Stimulated activated CD4-positive, alpha-beta T cell treated with anti-CD3 and anti-CD28 coated beads, Interleukin-15, amount 100 ng/mL, for 24 hours (primary cell): ENCODE data around the gene C16orf95.

Source experiments
- DNase-seq: peaks from one replicate; pipeline ENCODE4 v3.0.0-alpha.2; 2020

The C16orf95 gene

DNA sequence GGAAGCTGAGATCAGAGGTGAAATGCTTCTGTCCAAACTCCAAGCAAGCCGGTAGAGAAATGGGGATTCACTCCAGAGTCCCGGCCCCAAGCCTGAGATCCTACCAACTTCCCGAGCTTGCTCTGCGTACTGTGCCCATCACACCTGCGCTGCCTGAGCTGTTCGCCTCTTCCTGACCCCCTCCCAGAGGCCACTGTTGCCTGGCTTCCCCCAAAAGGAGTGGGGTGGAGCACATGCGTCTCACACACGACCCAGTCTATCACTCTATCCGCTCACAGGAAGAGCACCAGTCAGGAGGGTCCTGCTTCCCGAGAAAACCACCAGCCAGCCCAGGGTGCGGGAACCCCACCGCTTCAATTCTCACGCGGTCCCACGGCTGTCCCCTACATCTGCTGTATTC lies 13.5 kb upstream of the C16orf95 start:
- no peak for DNase-seq

DNA sequence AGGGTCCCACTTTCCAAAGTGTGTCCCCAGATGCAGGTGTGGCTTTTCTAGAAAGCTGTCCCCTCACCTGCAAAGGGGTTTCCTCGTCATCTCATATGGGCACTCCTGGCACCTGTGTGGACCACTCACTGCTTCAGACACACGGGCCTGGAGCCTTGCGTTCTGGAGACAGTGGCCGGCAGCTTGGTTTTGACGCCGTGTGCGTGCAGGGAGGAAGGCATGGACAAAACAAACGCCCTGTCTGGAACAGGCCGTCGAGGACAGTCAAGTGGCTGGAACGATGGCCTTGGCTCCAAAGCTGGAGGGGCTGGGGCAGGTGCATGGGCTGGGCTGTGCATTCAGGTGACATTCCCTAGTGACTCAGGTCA lies 13.0 kb upstream of the C16orf95 start:
- no peak for DNase-seq

DNA sequence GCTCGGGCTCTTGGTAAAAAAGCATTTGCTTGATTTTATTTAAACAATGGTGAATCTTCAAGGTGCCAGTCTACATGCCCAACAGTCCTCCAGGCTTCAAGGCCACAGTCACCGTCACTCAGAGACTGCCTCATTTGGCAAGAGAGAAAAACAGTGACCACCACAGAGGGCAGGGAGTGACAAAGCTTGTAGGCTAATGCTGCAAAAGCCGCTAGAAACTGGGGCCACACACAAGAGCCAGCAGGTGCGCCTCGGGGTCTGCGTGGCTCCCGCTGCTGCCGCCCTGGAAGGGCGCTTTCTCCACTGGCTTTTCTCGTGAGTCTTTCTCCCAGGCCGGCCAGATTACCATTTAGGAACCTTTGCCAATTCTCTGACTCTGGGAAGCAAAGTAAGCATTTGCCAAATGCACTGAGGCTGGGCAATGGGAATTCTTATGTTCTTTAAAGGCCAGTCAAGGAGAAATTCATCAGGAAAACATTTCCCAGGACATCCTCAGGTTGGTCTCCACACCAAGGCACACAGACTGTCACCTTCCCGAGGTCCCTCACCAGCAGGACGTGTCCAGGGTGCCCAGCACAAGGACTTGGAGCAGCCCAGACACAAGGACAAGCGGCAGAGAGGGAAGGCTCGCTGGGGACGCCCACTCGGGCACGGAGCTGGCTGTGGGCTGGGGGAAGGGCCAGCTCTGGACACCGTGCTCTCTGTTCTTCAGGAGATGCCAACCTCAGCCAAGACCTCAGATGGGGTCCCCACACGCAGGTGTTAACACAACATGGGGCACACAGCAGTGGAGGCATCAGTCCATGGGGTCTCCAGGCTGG lies 12.5 kb upstream of the C16orf95 start:
- DNase-seq, result no peak

DNA sequence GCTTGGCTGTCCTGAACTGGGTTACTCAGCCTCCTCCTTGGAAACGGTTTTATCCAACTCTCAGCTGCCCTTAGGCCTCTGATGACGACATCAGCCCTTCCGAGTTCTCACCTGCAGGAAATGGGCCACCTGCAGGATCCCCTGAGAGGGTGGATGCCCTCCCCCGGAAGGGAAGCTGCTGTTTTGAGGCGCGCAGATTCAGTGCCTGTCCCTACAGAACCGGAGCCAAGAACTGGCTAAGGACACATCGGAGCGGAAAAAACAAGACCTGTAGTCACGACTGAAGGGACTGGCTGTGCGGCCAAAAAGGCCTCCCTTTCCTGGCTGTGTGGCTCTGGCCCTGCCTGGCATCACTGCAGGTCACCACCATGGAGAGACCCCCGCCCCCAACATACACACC lies 11.7 kb upstream of the C16orf95 start:
- no peak for DNase-seq

DNA sequence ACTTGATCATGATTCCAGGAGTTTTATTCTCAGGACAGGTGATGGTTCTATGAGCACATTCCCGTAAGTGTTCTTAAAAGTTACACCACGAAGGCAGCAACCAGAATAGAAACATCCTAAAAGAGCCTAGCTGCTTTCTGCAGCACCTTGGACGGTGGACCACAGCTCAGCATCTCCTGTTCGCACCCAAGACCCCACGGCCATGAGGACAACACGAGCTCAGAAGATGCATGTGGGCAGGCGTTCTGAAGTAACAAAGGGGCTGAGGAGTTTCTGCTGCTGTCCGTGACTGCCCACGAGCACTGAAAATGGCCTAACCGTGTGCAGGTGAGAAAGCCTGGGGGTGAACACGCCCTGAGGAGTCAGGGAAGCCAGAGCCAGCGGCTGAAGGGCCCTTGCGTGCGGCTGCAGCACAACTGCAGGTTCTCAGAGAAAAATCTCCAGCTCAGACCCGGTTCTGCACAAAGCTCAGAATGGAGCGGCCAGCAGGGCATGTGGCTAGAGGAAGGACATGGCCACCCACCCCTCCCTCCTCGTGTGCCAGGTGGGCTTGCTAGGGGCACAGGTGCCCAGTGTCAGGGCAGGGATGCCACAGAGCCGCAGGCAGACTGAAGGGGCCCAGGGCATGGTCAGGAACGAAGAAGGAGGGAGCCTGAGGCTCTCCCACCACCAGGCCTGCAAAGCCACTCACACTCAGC lies 10.8 kb upstream of the C16orf95 start:
- no peak for DNase-seq

DNA sequence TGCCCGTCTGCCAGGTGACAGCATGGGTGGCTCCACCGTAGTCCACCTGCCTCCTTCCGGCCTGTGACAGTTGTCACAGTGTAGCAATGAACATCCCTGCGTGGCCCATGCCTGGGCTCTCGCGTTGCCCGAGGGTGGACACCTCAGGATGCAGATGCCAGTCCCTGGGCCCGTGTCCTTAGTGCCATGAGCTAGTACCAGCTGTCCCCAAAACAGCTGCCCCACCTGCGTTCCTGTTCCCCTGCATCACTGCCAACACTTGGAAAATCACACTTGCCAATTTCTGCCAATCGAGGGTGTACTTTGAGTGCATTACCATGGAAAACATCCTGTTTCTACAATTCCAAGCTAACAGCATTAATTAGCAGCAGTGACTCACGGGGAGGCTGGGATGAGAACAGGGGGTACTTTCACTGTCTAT lies 9.0 kb upstream of the C16orf95 start:
- DNase-seq, result no peak

DNA sequence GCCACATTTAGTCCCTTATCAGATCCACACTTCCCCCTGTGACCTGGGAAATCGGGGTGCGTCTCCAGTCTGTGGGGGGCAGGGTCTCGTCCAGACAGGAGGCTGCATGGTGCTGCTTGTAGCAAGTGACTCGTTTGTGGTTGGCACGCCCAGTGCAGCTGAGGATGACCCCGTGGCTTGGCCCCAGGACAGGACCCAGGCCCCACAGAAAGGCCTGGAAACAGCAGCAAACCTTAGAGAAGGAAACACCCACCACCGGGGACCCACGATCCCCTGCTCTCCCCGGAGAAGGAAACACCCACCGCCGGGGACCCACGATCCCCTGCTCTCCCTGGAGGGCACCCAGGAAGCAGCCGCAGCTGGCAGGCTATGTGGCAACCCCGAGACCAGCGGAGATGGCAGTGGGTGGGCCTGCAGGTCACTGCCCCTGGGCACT lies 8.2 kb upstream of the C16orf95 start:
- no peak for DNase-seq

DNA sequence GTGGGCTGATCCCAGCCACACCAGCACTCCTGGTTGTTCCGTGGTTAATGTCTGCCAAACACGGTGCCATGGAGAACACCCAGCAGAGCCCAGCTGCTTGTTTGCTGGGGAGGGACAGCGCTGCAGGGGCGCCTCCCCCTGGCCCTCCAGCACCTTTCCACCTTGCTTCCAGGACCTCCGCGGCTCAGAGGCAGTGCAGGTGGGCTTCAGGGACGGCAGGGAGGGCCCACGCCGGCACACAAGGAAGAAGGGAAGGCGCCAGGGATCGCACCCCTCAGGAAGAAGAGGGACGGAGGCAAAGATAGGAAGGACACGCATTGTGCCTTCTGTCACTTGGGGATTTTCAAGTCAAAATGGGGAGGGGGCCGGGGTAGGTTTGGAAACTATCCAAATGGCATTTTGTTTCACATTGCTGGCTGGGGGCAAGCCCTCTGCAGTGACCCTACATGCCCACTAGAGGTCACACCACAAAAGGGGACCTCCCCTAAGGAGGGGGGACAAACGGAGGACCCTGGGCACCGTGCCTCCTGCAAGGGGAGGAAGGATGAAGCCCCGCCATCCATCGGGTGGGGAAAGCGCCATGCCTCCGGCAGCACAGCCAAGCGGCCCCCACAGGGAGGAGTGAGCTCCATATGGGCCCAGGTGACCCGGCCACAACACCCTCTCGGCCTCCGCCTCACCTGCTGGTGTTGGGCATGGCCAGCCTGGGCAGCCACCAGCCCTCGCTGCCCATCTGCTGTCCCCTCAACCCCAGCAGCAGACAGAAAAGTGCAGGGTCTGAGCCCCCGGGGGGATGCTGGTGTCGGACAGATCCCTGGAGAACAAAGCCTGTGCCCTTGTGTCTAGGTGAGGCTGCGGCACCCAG lies 7.5 kb upstream of the C16orf95 start:
- peak; percentile 46 for DNase-seq

DNA sequence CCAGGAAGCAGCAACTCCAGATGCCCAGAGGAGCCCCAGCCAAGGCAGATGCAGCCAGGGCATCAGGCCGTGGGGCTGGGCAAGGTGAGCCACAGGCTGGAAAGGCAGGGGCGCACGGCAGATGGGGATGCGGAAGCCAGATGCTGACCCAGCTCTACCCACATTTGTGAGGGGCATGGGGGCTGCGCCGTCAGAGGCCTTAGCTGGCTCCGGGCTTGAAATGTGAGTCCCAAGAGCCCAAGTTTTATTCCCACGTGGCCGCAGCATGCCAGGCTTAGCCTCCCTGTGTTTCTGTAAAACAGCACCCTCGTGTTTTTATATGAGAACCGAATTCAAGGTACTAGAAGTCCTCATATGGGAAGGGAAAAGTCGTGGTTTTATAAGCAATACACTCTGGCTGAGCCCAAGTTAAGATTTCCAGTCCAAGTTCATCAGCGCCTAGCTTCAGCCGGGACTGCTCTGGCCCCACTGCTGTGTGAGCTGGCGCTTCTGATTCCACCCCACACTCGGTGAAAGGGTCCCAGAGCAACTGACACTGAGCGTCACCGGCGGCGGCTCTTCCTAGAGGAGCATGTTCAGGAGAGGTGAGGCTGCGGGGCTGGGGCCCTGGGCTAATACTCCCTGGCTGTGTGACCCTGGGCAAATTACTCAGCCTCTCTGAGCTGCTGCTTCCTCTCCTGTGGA lies 6.7 kb upstream of the C16orf95 start:
- DNase-seq, result no peak

DNA sequence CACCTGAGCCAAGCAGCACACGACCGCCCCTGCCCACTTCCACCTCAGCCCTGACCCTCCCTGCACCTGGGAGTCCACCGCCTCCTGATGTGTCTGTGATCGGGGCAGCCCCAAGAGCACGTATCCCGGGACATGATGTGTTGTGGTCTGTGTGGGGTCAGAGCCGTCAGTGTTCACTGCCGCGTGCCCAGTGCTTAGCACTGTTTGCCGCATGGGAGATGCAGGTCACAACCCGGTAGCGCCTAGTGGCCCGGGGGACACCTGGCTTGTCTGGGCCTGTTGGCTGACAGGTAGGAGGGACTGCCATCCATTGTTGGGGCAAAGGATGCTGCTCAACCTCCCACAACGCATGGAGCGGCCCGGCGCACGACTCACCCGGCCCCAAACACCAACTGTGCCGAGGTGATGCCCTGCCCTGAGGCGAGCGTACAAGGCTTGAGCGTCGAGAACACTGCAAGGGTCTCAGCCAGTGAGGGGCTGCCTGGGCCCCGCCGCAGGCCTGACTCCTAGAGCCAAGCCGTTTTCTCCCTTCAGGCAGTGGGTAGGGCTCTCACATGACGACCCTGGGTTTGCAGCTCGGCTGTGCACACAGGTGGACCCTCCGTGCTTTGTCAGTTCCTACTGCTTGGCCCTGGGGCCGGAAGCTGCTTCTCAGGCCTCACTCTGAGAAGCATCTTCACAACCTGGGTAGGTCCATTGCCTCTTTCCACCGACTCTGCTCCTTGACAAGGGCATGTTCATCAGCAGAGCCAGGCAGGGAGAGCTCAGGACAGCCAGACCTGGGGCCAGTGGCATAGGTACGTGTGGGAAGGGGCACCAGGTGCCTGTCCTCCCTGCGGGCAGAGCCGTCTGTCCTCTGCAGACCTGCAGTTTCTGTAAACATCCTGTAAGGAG lies 5.9 kb upstream of the C16orf95 start:
- DNase-seq, result no peak

DNA sequence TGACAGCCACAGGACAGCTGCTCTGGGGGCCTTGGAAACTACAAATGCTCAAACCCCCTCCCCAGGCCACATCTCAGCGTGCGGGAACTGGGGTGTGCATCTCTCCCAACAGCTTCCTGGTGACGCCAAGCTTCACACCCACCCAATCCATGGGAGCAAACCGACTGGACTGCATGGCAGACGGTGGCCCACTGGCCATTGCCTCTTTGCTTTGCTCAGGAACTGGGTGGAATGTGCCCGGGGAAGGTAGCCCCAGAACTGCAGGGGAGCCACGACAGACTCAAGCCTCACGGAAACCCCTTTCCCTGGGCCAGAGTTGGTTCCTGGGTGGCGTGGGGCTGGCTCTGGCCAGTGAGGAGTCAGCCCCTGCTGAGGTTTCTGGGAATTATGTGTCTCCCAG lies 5.2 kb upstream of the C16orf95 start:
- DNase-seq, result no peak

DNA sequence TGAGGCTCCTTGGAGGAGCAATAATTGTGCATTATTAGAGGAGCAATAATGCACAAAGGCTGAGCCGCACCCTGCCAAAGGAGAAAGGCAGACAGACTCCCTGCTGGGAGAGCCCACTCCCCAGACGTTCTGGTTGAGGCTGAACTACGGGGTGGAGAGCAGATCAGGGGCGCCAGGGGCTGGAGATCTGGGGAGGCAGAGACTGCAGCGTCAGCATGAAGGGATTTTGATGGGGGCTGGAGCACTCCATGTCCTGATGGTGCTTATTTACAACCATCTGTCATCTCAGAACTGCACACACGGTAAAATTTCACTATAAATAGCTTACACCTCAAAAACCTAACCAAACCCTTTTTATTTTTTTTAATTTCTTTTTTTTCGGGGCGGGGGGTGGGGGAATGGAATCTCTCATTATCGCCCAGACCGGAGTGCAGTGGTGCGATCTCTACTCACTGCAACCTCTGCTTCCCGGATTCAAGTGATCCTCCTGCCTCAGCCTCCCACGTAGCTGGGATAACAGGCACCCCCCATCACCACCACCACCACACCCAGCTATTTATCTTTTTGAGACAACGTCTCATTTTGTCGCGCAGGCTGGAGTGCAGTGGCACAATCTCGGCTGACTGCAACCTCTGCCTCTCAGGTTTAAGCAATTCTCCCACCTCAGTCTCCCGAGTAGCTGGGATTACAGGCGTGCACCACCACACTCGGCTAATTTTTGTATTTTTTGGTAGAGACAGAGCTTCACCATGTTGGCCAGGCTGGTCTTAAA lies 4.3 kb upstream of the C16orf95 start:
- DNase-seq, result no peak

DNA sequence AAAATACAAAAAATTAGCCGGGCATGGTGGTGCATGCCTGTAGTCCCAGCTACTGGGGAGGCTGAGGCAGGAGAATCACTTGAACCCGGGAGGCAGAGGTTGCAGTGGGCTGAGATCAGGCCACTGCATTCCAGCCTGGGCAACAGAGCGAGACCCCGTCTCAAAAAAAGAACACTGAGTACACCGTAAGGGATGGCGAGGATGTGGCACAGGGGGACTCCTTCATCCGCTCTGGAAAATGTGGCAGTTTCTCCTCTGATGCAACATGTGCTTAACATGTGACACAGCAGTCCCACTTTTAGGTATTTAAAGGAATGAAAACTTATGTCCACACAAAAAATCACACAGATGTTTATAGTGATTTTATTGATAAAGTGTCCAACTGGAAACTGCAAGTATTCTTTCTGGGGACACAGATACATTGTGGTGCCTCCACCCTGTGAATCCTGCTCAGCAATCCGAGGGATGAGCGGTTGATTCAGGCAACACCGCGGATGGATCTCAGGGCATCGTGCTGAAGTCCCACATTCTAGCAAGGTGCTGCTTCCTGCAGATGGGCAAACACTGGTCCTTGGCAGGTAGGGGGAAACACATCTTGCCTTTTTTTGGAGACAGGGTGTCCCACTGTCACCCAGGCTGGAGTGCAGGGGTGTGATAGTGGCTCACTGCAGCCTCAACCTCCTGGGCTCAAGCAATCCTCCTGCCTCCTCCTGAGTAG lies 3.5 kb upstream of the C16orf95 start:
- no peak for DNase-seq

DNA sequence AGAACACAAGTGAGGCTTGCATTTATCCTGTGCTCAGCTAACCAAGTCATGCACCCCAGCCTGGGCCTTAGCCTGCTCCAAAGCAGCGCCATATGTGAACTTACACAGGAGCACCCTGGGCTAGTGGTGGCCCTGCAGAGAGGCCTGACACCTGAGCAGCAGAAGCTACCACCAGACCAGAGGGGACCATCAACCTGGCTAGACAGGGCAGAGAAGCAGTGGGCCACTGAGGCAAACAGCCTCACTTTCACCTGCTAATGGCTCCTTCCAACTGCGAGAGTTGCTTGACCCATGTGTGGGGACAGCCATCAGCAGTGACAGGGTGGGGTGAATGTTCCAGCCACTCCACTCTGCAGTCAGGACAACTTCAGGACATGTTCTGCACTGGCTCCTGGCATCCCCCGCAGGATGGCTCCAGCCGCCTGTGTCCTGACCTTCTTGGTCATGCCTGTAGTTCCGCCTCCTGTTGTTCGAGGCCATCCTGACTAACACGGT lies 2.9 kb upstream of the C16orf95 start:
- no peak for DNase-seq

DNA sequence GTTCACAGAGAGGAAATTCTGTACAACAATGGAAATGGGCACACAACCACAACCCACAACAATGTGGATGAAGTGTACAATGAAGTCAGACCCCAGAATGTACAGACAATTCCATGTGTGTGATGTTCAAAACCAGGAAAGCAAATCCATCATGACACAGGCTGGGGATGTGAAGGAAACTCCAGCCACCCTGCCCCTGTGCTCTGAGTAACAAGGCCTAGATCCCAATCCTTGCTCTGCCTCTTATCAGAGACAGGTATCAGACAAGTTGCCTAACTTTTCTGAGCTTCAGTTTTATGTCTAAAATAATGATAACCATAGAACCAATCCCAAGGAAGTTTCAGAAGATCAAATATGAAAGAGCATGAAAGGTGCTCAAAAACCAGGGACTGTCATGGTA lies 1.8 kb upstream of the C16orf95 start:
- no peak for DNase-seq

DNA sequence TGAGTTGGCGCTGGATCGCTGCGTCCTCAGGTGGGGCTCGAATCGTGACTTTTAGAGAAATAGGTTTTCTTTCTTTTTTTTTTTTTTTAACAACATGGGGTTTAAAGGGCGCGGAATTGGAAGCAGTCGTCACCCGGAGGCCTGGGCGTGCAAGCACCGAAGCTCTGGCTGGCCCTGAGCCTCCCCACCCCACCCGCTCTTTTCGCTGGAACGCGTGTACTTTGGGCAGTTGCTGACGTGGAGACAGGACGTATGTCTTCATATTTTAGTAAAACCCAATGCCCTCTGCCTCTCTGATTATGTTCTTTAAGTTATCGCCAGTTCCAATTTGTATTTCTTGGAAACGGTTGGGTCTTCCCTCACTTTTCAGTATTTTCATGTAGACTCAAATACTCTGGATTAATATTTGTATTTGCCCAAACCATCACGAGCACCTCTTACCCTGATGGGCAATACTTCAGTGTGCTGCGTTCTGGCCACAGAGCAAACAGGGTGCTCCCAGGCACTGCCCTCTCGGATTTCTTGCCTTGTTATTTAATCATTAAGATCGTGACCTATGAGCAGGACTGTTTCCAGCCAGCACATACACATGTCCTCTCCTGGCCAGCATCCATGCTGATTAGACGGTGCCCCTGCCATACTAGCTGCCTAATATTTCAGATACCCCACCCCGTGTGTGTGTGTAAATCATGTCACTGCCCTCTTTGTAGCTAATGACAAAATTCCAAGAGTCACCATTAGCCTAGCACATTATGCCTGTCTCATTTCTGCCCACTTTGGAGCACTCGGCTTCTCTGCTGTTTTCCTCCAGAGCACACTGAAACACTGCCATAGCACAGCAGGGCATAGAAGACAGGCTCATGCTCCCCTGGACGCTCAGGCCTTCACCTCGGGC lies 805 bp upstream of the C16orf95 start:
- peak; percentile 69 for DNase-seq

DNA sequence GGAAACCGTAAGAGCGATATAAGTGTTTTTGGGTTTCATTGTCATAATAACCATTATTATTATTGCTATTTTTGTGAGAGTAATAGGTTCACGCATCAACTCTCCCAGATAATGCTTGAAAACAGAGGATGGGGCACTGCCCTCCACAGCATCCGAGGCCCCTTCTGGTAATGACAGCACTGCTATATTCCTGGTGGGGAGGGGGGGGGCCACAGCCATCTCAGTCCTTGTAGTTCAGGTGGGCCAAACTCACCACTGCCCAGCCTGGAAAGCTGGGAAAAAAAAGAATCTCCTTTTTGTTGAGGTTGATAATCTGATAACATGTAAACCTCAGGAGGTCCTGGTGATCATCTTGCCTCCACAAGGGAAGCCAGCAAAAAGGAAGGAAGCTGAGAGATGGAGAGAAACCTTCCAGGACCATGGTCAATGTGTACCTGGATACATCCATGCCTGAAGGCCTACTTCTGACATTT lies 706 bp downstream of the C16orf95 start:
- DNase-seq, result no peak

DNA sequence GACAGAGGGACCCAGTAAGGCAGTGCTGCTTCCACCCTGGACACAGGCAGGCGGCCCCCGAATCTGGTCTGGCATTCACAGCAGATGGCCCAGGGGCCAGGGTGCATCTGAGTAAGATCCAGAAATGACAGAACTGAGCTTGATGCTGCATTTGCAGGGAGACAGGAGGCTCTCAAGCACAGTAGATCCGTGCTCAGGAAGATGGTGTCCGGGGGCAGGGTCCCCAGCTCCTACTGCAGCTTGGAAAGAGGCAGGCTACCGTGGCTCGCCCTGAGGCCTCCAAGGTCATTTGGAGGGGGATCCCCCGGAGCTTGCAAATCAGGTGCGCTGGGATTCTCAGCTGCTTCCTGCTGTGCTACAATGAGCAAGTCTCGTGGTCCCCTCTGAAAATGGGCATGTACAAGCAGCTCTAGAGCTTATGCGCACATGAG lies 2.2 kb downstream of the C16orf95 start:
- DNase-seq, result no peak

DNA sequence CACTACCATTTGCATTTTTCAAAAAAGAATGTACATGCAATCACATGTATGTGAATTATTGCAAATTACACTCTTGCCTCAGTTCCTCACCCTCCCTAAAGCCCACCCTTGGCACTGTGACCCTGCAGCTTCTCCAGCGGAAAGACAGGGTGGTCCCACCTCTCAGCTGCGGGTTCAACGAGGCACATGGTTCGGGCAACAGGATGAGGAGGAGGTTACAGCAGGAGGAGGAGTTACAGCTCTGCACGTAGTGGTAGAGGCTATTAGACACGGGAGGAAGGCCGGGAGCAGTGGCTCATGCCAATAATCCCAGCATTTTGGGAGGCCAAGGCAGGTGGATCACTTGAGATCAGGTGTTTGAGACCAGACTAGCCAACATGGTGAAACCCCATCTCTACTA lies 5.2 kb downstream of the C16orf95 start:
- no peak for DNase-seq
